ENCODE results near the gene FOXN3. TPM values are rescaled to one million over a fixed set of nuclear protein-coding genes. Genes with fewer than 3 reads are reported as not detected.
A peak's percentile ranks its signal among the peaks of the same experiment; 100 is the strongest.

FOXN3 gene
- total RNA-seq, 1 experiment from 2014 or later: 125 TPM

- peaks cover 22% of the 10 kb centered on the region for H3K79me1 ChIP-seq (ENCODE audit: insufficient read depth, low read depth, low read length, poor library complexity, severe bottlenecking)
- H4K8ac ChIP-seq (replicated peaks; ENCODE audit: insufficient read length, low read depth, low read length): no peak overlapping the region
- H2BK12ac ChIP-seq (ENCODE audit: insufficient read length, low read depth, low read length): no peak overlapping the region
- no peak overlapping the region for H3K4me2 ChIP-seq (ENCODE audit: insufficient read depth, insufficient read length, low read length)
- H4K91ac ChIP-seq (ENCODE audit: insufficient read length, low read depth, low read length): no peak overlapping the region
- H4K5ac ChIP-seq (ENCODE audit: insufficient read length, low read depth, low read length): no peak overlapping the region
- no peak overlapping the region for H3K27ac ChIP-seq (ENCODE audit: insufficient read length, low read depth, low read length)
- H3K79me2 ChIP-seq (ENCODE audit: insufficient read depth, low read length): peaks cover 8% of the 10 kb centered on the region; the same call in 1 of the 2 replicates
- H3K4ac ChIP-seq (ENCODE audit: low read depth, low read length): no peak overlapping the region
- peaks cover 2% of the 10 kb centered on the region for H4K20me1 ChIP-seq (ENCODE audit: control insufficient read depth, insufficient read depth, insufficient read length)
- no peaks in the 10 kb centered on the region for H3K23me2 ChIP-seq (ENCODE audit: insufficient read length, low read depth, low read length, poor library complexity, severe bottlenecking)
- no peak overlapping the region for H2AK5ac ChIP-seq (ENCODE audit: insufficient read length, low read length)
- Mint-ChIP-seq H3K36me3 (ENCODE audit: insufficient read depth in 1 of 3, low read depth in 3 of 3) (peaks cover 18 to 22% (median 21%) of the 10 kb centered on the region in 3 experiments), H3K4me3 (no peak overlapping the region), H3K9me3 (peaks cover 8 to 9% of the 10 kb centered on the region in 2 experiments; a peak in 3 of 5 replicates), H3K4me1 (peaks cover 32 to 40% of the 10 kb centered on the region in 2 experiments), H3K27me3 (ENCODE audit: low read depth) (no peaks in the 10 kb centered on the region; the same call in 1 of the 2 replicates), H3K27ac (no peak overlapping the region)
- H2AFZ ChIP-seq (ENCODE audit: low read length): no peak overlapping the region
- H3K18ac ChIP-seq (ENCODE audit: insufficient read length, low read depth, low read length): no peak overlapping the region
- no peaks in the 10 kb centered on the region for H3K27me3 ChIP-seq (ENCODE audit: insufficient read depth, low read length)
- no peak overlapping the region for H3K14ac ChIP-seq (ENCODE audit: insufficient read depth, low read length)
- H3K23ac ChIP-seq (ENCODE audit: insufficient read length, low read depth, low read length): no peak overlapping the region
- no peak overlapping the region for H2BK20ac ChIP-seq (ENCODE audit: low read depth, low read length, poor library complexity, severe bottlenecking)
- no peak overlapping the region for H2BK15ac ChIP-seq (ENCODE audit: low read depth, low read length)
- WGBS (ENCODE audit: extremely low coverage, insufficient read length, low lambda C conversion rate): no CpG with 5 or more reads among the region's 7 CpGs
- peak; percentile 64 for TF ChIP-seq CTCF (conservative IDR thresholded peaks at IDR 0.05)
- DNase-seq: peak; percentile 51
- peaks cover 8% of the 10 kb centered on the region; the same call in 1 of the 2 replicates for H3K4me1 ChIP-seq (ENCODE audit: insufficient read depth, low read length)
- H2BK120ac ChIP-seq (ENCODE audit: low read depth, low read length, poor library complexity, severe bottlenecking): no peak overlapping the region
- no peak overlapping the region for H3K9ac ChIP-seq (ENCODE audit: extremely low read depth, insufficient read length, low read length)
- H3T11ph ChIP-seq (ENCODE audit: low read length): no peak overlapping the region
- no peak overlapping the region for H3K56ac ChIP-seq (ENCODE audit: insufficient read length, low read depth, low read length)
- H3K9me3 ChIP-seq (ENCODE audit: control insufficient read depth, low read depth, low read length): no peaks in the 10 kb centered on the region
- H2BK5ac ChIP-seq (ENCODE audit: insufficient read length, low read length): no peak overlapping the region
Measured at GRCh38 chr14:89237921-89238529, 179.0 kb downstream of the FOXN3 start.
